Neural progenitor cell (in vitro differentiated cells): ENCODE measurements around the gene ZFP42. TPM values are rescaled to one million over a fixed set of nuclear protein-coding genes. Genes with fewer than 3 reads are reported as not detected.

Source experiments
- DNase-seq: peaks from one replicate; pipeline ENCODE4 v3.0.0-alpha.2; 2016; ENCODE audit warnings: low spot score
- H2AFZ ChIP-seq: fragments of 200-600 bp; sonication (generic); replicated peaks from 2 replicates; pipeline ENCODE4 v1.6.1; 2016; ENCODE audit warnings: antibody characterized with exemption
- H3F3A ChIP-seq: fragments of 200-600 bp; sonication (generic); 2 replicates; pipeline ENCODE4 v1.6.1; 2016; ENCODE audit warnings: antibody characterized with exemption, low read depth
- H3K27ac ChIP-seq: fragments of 200-600 bp; sonication (generic); 2 replicates; pipeline ENCODE4 v1.5.1; 2016; ENCODE audit warnings: mild to moderate bottlenecking
- H3K27me3 ChIP-seq: fragments of 200-600 bp; sonication (generic); 2 replicates; pipeline ENCODE4 v1.6.1; 2016; ENCODE audit warnings: mild to moderate bottlenecking, moderate library complexity
- H3K36me3 ChIP-seq: fragments of 200-600 bp; sonication (generic); 2 replicates; pipeline ENCODE4 v1.5.1; 2016
- H3K4me1 ChIP-seq: fragments of 200-600 bp; sonication (generic); 2 replicates; pipeline ENCODE4 v1.6.1; 2016; ENCODE audit warnings: mixed run types
- H3K4me2 ChIP-seq: fragments of 200-600 bp; sonication (generic); 2 replicates; pipeline ENCODE4 v1.6.1; 2016
- H3K4me3 ChIP-seq: fragments of 200-600 bp; sonication (generic); 2 replicates; pipeline ENCODE4 v1.5.1; 2016
- H3K79me2 ChIP-seq: fragments of 200-600 bp; sonication (generic); 2 replicates; pipeline ENCODE4 v1.6.1; 2016; ENCODE audit warnings: low read depth
- H3K9ac ChIP-seq: fragments of 200-600 bp; sonication (generic); 2 replicates; pipeline ENCODE4 v1.6.1; 2016
- H3K9me3 ChIP-seq: fragments of 200-600 bp; sonication (generic); 2 replicates; pipeline ENCODE4 v1.5.1; 2016; ENCODE audit warnings: low read depth
- H4K20me1 ChIP-seq: fragments of 200-600 bp; sonication (generic); 2 replicates; pipeline ENCODE4 v1.6.1; 2016; ENCODE audit warnings: low read depth
- H3K27ac Mint-ChIP-seq: 3 replicates; pipeline ENCODE4 v1.8.0; 2021; ENCODE audit warnings: mixed read lengths
- H3K27me3 Mint-ChIP-seq: 2 replicates; pipeline ENCODE4 v1.8.0; 2022; ENCODE audit warnings: low read depth, mild to moderate bottlenecking, inconsistent platforms, moderate library complexity, mixed read lengths; ENCODE audit not compliant: insufficient read depth
- H3K36me3 Mint-ChIP-seq: 3 replicates; pipeline ENCODE4 v1.8.0; 2021; ENCODE audit warnings: mixed read lengths
- H3K4me1 Mint-ChIP-seq: 3 replicates; pipeline ENCODE4 v1.8.0; 2021; ENCODE audit warnings: mixed read lengths
- H3K4me3 Mint-ChIP-seq: 3 replicates; pipeline ENCODE4 v1.8.0; 2021; ENCODE audit warnings: mild to moderate bottlenecking, moderate library complexity, mixed read lengths
- H3K9me3 Mint-ChIP-seq: 3 replicates; pipeline ENCODE4 v1.8.0; 2020; ENCODE audit warnings: mixed read lengths
- EZH2 ChIP-seq: fragments of 200-600 bp; sonication (generic); IDR thresholded peaks from 2 replicates; pipeline ENCODE4 v1.6.1; 2017; ENCODE audit warnings: antibody characterized with exemption, mild to moderate bottlenecking, moderate library complexity
- EZH2phosphoT487 ChIP-seq: fragments of 200-600 bp; sonication (generic); IDR thresholded peaks from 2 replicates; pipeline ENCODE4 v1.6.1; 2017; ENCODE audit warnings: antibody characterized with exemption
- total RNA-seq: library from RNA; depleted of rRNA; stranded (reverse); fragments of >200 nt; gene quantifications from 2 replicates; pipeline ENCODE4 v1.2.3, GENCODE V29; 2015; ENCODE audit warnings: low replicate concordance
- TF ChIP-seq, protein P1 (sequence below): fragments of 200-600 bp; sonication (generic); IDR thresholded peaks from 2 replicates; pipeline ENCODE4 v1.5.1; 2017; ENCODE audit warnings: antibody characterized with exemption, mild to moderate bottlenecking

ZFP42 gene
- total RNA-seq, 1 donor from 2014 or later, result 54.5 TPM

DNA sequence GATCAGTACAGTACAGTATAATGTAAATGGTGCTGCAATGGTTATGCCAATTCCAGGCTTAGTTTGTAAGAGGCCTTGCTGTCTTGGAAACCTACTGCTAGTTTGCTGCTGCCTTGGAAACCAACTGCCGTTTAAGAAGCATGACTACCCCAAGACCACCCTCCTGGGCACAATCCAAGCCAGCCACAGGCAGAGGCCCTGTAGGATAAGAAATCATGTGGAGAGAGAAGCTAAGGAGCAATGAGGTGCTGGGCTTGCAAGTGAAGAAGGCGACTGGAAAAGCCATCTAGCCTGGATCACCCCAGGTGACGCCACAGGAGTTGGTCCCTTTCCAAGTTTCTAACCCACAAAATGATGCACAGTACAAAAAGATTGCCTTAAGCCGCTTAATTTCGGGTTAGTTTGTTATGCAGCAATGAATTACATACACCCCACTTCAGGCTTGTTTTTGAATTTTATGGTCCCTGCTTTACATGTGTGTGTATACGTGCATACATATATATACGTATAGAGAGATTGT, 16.9 kb downstream of the ZFP42 start:
- Histone ChIP-seq H3F3A (peaks cover 5% of the 10 kb centered on the region), H3K27ac (no peak overlapping the region), H3K4me3 (no peak overlapping the region), H2AFZ (no peak overlapping the region), H3K27me3 (no peaks in the 10 kb centered on the region), H3K36me3 (no peaks in the 10 kb centered on the region), H3K4me2 (no peak overlapping the region), H3K9me3 (no peaks in the 10 kb centered on the region), H4K20me1 (no peaks in the 10 kb centered on the region), H3K9ac (no peak overlapping the region), H3K4me1 (peaks cover 12% of the 10 kb centered on the region), H3K79me2 (no peaks in the 10 kb centered on the region)
- no peak for DNase-seq
- peaks cover 15% of the 10 kb centered on the region for H3K4me1 Mint-ChIP-seq
- TF ChIP-seq EZH2phosphoT487 (no peak), EZH2 (no peak)
- TF ChIP-seq, protein P1, sequence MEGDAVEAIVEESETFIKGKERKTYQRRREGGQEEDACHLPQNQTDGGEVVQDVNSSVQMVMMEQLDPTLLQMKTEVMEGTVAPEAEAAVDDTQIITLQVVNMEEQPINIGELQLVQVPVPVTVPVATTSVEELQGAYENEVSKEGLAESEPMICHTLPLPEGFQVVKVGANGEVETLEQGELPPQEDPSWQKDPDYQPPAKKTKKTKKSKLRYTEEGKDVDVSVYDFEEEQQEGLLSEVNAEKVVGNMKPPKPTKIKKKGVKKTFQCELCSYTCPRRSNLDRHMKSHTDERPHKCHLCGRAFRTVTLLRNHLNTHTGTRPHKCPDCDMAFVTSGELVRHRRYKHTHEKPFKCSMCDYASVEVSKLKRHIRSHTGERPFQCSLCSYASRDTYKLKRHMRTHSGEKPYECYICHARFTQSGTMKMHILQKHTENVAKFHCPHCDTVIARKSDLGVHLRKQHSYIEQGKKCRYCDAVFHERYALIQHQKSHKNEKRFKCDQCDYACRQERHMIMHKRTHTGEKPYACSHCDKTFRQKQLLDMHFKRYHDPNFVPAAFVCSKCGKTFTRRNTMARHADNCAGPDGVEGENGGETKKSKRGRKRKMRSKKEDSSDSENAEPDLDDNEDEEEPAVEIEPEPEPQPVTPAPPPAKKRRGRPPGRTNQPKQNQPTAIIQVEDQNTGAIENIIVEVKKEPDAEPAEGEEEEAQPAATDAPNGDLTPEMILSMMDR, result no peak
- no peaks in the 10 kb centered on the region for H3K9me3 Mint-ChIP-seq
- no peak overlapping the region for H3K4me3 Mint-ChIP-seq
- no peaks in the 10 kb centered on the region for H3K36me3 Mint-ChIP-seq
- no peaks in the 10 kb centered on the region for H3K27me3 Mint-ChIP-seq
- H3K27ac Mint-ChIP-seq, result peak overlapping the region; percentile 91

DNA sequence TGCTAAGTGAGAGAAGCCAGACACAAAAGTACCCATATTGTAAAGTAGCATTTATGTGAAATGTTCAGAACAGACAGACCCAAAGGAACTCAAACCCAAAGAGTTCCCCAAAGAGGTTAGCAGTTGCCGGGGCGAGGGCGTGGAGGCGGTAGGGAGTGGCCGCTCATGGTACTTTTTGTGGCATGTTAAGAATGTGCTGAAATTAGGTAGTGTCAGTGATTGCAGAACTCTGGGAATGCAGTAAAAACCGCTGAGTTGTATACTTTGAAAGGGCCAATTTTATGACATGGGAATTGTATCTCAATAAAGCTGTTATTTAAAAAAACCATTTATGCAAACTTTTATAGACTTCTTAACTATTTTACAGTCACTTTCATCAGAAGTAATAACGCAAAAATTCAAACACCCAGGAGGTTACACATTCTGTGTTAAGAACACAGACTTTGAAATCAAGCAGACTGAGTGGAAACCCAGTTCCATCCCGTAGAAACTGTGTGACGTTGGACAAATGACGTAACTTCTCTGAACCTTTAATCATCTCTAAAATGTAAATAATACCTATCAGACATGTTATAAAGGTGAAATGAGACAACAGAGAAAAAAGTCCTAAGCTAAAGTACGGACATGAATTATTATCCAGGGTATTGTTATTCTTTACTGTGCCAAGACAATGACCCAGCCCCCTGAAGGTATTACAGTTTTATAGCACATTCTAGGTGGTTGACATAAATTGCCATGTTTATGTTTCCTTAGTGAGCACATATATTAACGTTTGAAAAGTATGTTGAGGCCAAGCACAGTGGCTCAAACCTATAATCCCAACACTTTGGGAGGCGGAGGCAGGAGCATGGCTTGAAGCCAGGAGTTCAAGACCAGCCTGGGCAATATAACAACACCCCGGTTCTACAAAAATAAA, 19.7 kb downstream of the ZFP42 start:
- Mint-ChIP-seq H3K36me3 (no peaks in the 10 kb centered on the region), H3K27me3 (no peaks in the 10 kb centered on the region), H3K4me1 (peaks cover 15% of the 10 kb centered on the region), H3K9me3 (no peaks in the 10 kb centered on the region), H3K4me3 (no peak overlapping the region), H3K27ac (no peak overlapping the region)
- no peak overlapping the region for H3K4me2 ChIP-seq
- no peak overlapping the region for H2AFZ ChIP-seq
- H3K9ac ChIP-seq, result no peak overlapping the region
- no peak for DNase-seq
- TF ChIP-seq, protein P1, result no peak
- H3K27me3 ChIP-seq, result no peaks in the 10 kb centered on the region
- H3K4me3 ChIP-seq, result no peak overlapping the region
- H3K79me2 ChIP-seq, result no peaks in the 10 kb centered on the region
- peaks cover 12% of the 10 kb centered on the region for H3K4me1 ChIP-seq
- peaks cover 5% of the 10 kb centered on the region for H3F3A ChIP-seq
- H3K27ac ChIP-seq, result no peak overlapping the region
- H4K20me1 ChIP-seq, result no peaks in the 10 kb centered on the region
- no peaks in the 10 kb centered on the region for H3K36me3 ChIP-seq
- no peaks in the 10 kb centered on the region for H3K9me3 ChIP-seq

DNA sequence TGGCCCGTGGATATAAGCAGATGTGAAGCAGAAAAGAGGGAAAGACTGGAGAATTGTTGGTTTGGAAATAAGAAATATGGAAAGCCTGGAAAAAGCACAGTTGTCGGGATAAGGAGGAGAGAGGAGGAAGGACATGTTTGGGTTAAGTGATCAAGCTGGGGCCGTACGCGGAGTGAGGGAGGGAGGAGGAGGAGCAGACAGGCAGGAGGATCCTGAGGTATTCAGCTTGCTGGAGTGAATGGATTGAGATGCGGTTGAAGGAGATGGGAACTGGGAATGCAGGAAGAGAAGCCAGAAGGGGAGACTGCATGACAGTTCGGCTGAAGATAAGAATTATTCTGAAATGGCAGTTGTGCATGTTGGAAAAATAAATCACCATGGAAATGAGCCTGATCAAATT, 21.2 kb downstream of the ZFP42 start:
- H3K27ac ChIP-seq, result no peak overlapping the region
- Mint-ChIP-seq H3K4me1 (peaks cover 17% of the 10 kb centered on the region), H3K27me3 (no peaks in the 10 kb centered on the region), H3K9me3 (no peaks in the 10 kb centered on the region), H3K36me3 (no peaks in the 10 kb centered on the region), H3K27ac (no peak overlapping the region), H3K4me3 (no peak overlapping the region)
- H3K27me3 ChIP-seq, result no peaks in the 10 kb centered on the region
- peak overlapping the region; percentile 90 for H2AFZ ChIP-seq
- H3K79me2 ChIP-seq, result no peaks in the 10 kb centered on the region
- no peaks in the 10 kb centered on the region for H4K20me1 ChIP-seq
- no peak overlapping the region for H3K4me3 ChIP-seq
- H3K9me3 ChIP-seq, result no peaks in the 10 kb centered on the region
- no peak for TF ChIP-seq EZH2
- no peak for TF ChIP-seq EZH2phosphoT487
- TF ChIP-seq, protein P1, result no peak
- H3K9ac ChIP-seq, result no peak overlapping the region
- peak; percentile 57 for DNase-seq
- H3K36me3 ChIP-seq, result no peaks in the 10 kb centered on the region
- H3K4me1 ChIP-seq, result peaks cover 15% of the 10 kb centered on the region
- peak overlapping the region; percentile 57 for H3K4me2 ChIP-seq
- peaks cover 5% of the 10 kb centered on the region for H3F3A ChIP-seq
